HG02885 (cell line): ENCODE data around the gene SPDYE6.
"Not testable (repeated sequence)": the region's sequence is repeated elsewhere in the genome, so short reads cannot be mapped to it uniquely, and the experiment has no call there.

Experiments used
- ATAC-seq: cut with Tn5 transposase; IDR thresholded peaks from one replicate; pipeline ENCODE4 v1.9.1; 2021; ENCODE audit warnings: mild to moderate bottlenecking; ENCODE audit not compliant: unreplicated experiment, poor library complexity

The SPDYE6 gene

DNA sequence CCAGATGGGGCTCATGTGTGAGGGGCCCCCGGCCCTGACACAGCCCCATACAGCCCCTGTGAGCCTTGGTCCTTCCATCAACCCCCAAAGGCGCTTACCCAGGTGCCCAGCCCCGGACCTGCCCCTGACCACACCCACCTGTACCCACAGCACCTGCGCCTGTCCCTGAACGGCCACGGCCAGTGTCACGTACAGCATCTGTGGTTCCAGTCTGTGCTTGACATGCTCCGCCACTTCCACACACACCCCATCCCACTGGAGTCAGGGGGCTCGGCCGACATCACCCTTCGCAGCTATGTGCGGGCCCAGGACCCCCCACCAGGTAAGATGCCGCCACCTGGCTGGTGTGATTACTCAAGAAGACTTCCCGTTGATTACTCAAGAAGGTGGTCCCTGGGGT is 36.1 kb downstream of the SPDYE6 start:
- ATAC-seq: no peak

DNA sequence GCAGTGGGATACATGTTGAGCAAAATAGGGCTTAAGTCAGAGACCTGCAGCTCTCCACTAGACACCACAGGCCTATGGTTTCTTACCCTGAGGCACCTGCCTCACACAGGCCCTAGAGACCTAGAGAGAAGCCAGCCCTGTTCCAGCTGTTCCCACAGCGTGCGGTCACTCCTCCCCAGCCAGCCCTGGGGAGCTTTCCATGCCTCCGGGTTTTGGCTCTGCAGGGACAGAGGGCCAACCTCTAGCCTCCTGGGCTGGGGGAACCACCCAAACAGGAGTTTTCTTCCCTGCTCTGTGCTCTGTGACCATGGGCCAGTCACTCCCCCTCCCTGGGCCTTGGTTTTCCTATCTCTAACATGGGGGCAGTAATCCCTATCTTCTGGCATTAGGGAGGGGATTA is 36.6 kb downstream of the SPDYE6 start:
- ATAC-seq: no peak

DNA sequence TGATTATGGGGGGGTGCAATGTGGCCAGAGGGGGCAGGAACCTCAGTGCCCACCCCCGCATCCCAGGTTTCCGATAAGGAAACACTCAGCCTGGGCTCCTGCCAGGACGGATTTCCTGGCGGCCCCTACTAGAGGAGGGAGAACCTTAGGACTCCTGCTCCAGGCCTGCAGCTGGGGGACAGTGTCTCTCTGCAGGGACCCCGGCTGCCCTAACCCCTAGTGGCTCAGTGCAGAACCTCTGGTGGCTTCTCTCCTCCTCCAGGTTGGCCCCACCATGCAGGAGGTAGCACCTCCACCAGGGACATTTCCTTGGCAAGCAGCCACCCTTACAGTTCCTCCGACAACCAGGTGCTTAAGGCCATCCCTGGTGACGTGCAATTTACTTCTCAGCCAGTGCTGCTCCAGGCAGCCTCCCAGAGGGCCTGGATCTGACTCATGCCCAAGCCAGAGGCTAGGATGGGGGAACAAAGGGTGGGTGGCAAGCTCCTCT is 37.7 kb downstream of the SPDYE6 start:
- no peak for ATAC-seq

DNA sequence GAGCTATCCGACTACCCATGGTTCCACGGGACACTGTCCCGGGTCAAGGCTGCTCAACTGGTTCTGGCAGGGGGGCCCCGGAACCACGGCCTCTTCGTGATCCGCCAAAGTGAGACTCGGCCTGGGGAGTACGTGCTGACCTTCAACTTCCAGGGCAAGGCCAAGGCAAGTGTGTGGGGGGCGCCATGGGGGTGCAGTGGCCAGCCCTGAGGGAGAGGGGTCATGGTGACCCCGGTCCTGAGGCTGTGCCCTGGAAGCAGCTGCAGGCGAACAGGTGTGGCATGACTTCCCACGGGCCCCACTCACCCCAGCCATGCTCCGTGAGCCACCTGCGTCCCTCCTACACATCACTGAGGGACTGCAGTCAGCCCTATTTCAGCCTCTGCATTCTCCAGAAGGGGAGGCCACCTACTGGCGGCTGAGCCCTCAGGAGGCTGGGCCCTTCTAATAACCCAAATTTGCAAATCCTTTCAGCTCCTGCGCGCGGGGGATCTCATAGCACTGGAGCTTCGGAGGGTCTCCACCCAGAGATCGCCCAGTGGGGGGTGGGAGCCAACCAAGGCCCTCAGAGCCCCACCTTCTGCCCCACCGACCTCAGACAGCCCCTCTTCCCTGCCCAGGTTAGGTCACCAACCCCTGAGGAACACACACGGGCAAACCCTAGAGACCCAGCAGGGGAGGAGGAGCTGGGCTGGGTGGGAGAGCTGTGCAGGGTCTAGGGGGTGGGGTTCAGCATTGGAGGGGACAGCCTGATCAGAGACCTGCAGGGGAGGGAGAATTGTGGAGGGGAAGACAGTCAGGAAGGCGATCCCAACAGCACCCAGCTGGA is 38.8 kb downstream of the SPDYE6 start:
- no peak for ATAC-seq

DNA sequence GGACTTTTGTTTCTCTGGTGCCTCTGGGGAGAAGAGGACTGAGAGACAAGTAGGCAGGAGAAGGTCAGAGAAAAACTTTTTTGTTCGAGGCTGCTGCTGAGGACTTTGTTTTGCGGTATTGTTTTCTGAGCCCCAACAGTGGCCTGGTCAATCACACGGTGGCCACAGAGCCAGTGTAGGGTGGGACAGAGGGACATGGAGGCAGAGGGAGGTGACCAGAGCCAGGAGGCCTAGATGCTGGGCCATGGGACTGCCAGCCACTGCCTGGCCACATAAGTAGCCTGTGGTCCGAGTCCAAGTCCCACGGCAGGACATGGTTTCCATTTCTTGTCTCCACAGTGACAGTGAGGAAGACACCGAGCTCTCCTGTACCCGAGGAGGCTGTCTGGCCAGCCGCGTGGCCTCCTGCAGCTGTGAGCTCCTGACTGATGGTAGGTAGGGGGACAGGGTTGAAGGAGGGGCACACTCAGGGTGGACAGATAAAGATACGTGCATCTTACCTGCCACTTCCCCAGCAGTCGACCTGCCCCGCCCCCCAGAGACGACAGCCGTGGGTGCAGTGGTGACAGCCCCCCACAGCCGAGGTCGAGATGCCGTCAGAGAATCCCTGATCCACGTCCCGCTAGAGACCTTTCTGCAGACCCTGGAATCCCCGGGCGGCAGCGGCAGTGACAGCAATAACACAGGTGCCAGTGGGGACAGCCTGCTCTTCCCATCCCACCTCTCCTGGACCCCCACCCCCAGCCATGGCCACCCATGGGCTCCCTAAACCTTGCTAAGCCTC is 42.1 kb downstream of the SPDYE6 start:
- no peak for ATAC-seq

DNA sequence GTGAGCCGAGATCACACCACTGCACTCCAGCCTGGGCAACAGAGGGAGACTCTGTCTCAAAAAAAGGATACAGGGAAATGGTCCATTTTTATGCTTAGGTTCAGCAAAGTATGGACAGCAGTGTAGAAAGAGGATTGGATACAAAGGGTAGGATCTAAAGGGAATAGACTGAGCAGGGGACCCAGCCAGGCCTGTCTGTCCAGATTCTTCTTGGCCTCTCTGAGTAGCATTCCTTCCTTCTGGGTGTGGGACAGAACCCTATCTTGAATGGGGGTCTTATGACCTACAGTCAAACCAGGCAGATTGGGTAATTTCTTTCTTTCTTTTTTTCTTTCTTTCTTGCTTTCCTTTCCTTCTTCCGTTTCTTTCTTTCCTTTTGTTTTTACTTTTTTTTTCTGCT is 43.9 kb downstream of the SPDYE6 start:
- ATAC-seq: no peak

DNA sequence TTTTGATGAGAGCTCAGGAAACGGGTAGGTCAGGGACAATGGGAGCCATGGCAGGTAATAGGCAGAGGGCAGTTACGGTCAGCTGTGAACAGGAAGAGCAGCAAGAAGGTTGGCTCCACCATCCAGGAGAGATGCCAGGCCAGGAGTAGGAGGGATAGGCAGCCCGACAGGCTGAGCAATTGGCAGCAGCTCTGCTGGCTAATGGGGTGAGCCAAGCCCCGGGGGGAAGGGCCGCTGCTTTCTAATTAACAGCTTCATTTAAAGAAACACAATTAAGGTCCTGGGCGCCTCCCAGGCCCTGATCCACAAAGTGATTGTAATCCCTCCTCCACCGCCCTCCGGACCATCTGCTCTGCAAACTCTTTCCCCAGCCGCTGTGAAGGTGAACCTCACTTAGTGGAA is 45.8 kb downstream of the SPDYE6 start:
- no peak for ATAC-seq

DNA sequence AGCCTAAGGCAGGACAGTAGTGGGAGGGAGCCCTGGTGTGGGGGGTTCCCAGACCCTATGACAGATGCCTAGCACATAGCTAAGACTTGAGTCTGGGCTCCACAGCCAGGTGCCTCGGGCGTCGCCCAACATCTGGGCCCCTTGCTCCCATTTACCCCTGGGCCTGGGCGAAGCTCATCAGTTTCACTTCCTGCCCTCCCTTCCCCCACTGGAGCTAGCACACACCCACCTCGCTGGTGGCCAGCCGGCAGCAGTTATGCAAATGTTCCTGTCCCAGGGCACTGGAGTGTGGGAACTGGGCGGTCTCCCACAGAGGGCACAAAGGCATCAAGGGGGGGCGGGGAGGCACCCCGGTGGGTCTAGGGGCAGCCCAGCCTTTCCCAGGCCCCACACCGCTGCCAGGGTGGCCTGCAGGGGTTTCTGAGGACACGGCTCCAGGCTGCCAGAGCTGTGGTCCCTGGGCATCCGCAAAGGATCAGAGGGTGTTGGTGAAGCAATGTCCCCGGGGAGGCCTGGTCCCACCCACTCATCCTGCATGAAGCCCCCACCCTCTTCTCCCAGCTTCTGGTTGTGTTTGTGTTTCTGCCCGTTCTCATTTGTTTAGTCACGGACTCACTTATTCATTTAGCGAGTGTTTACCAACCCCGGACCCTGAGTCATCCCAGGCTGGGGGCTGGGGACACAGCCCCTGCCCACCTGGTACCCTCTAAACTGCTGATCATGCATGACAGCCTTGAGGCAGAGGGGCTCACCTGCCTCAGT is 49.1 kb downstream of the SPDYE6 start:
- ATAC-seq: peak; percentile 65

DNA sequence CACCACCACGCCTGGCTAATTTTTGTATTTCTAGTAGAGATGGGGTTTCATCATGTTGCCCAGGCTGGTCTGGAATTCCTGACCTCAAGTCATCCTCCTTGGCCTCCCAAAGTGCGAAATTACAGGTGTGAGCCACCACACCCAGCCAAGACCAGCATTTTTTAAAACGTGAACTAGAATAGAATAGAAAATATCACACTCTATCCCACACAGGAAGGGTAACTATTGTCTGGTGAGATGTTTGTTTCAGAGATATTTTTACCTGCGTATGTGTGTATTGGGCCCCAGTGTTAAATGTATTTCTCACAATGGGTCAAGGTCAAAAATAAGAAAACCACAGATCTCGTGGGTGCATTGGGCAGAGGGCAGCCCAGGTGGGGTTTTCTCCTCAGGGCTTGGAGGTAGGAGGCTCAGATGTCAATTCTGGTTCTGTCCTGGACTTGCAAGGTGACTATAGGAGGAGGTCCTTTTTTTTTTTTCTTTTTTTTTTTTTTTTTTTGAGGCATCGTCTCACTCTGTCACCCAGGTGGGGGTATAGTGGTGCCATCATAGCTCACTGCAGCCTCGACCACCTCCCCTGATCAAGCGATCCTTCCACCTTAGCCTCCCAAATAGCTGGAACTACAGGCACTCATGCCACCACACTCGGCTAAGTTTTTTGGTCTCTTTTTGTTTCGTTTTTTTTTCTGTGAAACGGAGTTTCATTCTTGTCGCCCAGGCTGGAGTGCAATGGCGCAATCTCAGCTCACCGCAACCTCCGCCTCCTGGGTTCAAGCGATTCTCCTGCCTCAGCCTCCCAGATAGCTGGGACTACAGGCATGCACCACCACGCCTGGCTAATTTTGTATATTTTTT is 50.6 kb downstream of the SPDYE6 start:
- ATAC-seq: peak; percentile 60

DNA sequence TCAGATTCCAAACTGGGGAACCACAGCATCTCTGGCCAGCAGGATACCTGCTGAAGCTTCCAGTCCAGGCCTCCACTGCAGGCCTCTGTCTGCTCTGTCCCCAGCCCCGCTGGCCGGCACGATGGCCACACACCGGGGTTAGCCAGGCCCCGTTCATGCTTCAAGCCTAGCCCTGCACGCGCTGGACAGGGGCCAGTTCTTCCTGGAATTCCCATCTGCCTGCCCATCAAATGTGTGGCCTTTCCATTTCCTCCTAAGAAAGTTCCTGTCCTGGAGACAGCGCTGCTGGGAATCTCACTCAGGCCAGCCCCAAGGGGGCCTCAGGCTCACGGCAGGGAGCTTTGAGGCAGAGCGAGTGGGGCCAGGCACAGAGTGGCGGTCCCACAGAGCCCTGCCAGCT is 51.6 kb downstream of the SPDYE6 start:
- no peak for ATAC-seq

DNA sequence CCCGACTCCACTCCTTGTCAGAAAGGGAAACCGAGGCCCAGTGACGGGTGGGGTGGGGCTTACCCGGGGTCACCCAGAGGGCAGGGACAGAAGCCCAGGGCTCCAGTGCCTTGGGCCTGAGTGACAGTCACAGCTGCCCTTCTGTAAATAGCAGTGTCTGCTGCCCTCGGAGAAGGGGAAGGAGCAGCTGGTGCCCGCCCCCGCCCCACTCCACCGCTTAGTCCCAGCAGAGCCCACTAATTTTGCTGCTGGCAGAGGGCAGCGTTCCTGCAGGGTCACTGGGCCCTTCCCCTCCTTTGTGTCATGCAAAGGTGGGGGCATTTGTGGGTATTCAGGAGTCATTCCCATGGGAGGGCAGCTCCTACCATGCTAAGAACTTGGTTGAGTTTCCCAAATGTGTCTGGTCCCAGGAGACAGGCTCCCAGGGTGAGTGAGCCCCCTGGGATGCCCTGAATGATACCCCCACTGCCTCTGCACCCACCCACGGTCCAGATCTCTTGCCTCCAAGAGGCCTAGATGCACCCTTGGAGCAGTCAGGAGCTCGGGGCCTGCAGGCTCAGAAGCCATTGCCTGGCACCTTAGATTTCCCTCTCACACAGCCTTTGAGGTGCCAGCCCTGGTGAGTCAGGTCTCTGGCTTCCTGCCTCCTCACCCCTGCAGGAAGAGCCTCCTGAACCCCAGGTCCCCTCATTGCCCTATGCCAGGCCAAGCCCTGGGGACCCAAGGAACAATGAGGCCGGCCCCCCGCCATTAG is 52.4 kb downstream of the SPDYE6 start:
- no peak for ATAC-seq

DNA sequence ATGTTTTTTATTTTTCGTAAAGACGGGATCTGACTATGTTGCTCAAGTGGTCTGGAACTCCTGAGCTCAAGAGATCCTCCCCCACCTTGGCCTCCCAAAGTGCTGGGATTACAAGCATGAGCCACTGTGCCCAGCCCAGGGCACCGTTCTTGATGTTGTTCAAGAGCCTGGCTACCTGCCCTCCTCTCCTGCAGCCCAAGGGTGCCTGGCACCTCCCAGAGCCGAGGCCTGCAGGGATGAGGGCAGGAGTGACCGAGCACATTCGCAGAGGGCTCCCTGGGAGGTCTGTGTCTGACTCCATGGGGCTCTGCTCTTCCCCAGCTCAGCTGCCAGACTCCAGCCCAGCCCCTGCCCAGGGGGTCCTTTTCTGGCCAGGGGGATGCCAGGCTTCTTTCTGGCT is 54.2 kb downstream of the SPDYE6 start:
- no peak for ATAC-seq

DNA sequence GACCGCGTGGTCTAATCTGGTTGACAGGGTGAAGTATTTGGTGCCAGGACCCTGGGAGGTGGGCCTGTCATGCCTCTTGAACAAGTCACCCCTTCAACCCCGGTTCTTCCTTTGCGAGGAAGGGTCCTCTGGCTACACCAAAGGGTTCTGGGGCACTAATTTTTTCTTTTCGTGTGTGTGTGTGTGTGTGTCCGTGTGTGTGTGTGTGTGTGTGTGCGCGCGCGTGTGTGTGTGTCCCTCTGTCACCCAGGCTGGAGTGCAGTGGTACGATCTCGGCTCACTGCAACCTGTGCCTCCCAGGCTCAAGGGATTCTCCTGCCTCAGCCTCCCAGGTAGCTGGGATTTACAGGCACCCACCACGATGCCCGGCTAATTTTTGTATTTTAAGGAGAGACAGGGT is 54.9 kb downstream of the SPDYE6 start:
- ATAC-seq: not testable (repeated sequence)

DNA sequence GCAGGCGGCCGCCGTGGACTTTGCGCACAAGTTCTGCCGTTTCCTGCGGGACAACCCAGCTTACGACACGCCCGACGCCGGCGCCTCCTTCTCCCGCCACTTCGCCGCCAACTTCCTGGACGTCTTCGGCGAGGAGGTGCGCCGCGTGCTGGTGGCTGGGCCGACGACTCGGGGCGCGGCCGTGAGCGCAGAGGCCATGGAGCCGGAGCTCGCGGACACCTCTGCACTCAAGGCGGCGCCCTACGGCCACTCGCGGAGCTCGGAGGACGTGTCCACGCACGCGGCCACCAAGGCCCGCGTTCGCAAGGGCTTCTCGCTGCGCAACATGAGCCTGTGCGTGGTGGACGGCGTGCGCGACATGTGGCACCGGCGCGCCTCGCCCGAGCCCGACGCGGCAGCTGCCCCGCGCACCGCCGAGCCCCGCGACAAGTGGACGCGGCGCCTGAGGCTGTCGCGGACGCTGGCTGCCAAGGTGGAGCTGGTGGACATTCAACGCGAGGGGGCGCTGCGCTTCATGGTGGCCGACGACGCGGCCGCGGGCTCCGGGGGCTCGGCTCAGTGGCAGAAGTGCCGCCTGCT is 55.5 kb downstream of the SPDYE6 start:
- no peak for ATAC-seq

DNA sequence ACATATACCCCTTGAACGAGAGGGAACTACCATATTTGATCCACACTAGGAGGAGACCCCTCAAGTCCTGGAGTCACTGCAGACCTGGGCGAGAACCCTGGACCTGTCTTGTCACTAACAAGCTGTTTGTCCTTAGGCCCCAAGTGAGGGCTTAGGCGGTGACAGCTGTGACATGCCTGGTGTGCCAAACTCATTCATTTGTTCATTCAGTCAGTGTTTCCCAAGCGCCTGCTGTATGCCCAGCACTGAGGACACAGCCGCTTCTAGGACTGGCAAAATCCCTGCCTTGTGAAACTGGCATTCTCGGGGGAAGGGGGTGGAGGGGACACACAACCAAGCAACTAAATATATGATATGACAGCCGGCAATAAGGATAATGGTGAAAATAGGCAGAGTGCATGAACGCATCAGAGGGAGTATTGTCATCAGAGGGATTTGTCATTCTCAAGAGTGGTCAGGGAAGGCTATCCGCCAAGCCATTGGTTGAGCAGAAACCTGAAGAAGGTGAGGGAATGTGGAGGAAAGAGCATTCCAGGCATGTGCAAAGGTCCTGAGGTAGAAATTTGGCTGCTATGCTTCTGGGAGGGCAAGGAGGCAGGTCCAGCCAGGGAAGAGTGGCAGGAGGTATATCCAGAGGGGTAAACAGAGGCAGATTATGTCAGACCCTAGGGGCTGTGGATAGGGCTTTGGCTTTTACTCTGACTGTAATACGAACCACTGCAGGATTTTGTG is 58.6 kb downstream of the SPDYE6 start:
- no peak for ATAC-seq

DNA sequence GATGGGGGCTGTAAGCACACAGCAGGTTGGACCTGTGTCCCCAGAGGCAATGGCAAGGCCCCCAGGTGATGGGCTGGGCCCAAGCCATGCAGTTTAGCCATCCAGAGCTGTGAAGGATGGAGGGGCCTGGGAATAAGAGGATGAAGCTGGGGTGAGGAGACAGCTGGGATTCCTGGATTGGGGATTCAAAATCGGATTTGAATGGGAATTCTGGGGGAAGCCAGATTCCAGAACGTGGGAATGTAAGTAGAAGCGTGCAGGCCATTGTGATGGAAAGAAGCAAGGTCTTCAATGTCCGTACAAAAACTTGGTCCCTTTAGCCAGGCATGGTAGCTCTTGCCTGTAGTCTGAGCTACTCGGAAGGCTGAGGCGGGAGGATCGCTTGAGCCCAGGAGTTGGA is 59.7 kb downstream of the SPDYE6 start:
- no peak for ATAC-seq

DNA sequence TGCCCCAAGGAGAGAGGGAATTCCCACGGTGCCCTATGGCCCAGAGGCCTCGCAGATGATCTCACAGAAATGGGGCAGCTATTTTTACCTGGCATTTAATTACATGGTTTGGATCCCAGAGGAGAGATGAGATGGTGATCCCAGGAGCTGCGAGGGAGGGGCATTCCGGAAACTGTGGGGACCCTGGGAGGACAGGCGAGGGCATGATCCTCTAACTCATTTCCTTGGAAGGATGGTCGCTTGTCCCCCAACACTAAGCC is 60.1 kb downstream of the SPDYE6 start:
- no peak for ATAC-seq
